ENCODE results near the gene AURKAIP1. TPM values are rescaled to one million over a fixed set of nuclear protein-coding genes. Genes with fewer than 3 reads are reported as not detected.

The AURKAIP1 gene
- total and polyA plus RNA-seq, 9 of the 15 experiments (the other 6 are each of a cell fraction or from before 2014, with no cell fraction given): 7.8 to 478 (median 92.0) TPM

DNA sequence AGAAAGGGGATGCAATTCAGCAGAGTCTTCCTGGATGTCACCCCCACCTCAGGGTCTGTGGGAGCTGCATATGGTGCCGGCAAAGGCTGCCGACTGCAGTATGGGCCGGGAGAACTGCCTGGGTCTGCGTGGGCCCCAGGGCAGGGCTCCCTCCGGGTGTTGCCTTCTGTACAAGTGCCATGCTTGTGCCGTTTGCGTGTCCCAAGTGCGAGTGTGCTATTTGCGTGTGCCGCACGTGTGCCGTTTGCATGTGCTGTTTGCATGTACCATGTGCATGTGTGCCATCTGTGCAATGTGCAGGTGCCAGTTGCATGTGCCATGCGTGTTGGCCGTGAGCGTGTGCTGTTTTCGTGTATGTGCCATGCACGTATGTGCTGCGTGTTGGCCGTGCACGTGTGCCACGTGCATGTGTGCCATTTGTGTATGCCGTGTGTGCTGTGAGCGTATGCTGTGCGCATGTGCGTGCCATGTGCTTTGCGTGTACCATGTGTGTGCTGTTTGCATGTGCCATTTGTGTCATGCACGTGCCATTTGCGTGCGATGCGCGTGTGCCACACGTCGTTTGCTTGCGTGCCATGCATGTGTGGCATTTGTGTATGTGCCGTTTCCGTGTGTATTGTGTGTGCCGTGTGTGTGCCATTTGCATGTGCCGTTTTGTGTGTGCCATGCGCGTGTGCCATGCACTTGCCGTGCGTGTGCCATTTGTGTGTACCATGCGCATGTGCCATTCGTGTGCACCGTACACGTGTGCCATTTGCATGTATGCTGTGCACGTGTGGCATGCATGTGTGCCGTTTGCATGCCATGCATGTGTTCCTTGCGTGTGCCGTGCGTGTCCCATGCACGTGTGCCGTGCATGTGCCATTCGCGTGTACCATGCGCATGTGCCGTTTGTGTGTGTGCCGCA, 45.5 kb downstream of the AURKAIP1 start (continued):
- TF ChIP-seq, protein P1, sequence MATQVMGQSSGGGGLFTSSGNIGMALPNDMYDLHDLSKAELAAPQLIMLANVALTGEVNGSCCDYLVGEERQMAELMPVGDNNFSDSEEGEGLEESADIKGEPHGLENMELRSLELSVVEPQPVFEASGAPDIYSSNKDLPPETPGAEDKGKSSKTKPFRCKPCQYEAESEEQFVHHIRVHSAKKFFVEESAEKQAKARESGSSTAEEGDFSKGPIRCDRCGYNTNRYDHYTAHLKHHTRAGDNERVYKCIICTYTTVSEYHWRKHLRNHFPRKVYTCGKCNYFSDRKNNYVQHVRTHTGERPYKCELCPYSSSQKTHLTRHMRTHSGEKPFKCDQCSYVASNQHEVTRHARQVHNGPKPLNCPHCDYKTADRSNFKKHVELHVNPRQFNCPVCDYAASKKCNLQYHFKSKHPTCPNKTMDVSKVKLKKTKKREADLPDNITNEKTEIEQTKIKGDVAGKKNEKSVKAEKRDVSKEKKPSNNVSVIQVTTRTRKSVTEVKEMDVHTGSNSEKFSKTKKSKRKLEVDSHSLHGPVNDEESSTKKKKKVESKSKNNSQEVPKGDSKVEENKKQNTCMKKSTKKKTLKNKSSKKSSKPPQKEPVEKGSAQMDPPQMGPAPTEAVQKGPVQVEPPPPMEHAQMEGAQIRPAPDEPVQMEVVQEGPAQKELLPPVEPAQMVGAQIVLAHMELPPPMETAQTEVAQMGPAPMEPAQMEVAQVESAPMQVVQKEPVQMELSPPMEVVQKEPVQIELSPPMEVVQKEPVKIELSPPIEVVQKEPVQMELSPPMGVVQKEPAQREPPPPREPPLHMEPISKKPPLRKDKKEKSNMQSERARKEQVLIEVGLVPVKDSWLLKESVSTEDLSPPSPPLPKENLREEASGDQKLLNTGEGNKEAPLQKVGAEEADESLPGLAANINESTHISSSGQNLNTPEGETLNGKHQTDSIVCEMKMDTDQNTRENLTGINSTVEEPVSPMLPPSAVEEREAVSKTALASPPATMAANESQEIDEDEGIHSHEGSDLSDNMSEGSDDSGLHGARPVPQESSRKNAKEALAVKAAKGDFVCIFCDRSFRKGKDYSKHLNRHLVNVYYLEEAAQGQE (IDR thresholded peaks at IDR 0.05; ENCODE audit: borderline replicate concordance): no peak
- TF ChIP-seq, protein P1 (CRISPR knock-in tag; IDR thresholded peaks at IDR 0.05; ENCODE audit: low read depth): 0 out of 2 replicates have a peak, but pooled peaks have one; percentile 35
- TF ChIP-seq, protein P2, sequence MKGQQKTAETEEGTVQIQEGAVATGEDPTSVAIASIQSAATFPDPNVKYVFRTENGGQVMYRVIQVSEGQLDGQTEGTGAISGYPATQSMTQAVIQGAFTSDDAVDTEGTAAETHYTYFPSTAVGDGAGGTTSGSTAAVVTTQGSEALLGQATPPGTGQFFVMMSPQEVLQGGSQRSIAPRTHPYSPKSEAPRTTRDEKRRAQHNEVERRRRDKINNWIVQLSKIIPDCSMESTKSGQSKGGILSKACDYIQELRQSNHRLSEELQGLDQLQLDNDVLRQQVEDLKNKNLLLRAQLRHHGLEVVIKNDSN (CRISPR knock-in tag; IDR thresholded peaks at IDR 0.05): peak; percentile 51

Measured in K562 (cell line).